HG03432 (cell line): Measurements from ENCODE around the gene FBP1.

ENCODE experiments used
- ATAC-seq: cut with Tn5 transposase; IDR thresholded peaks from one replicate; pipeline ENCODE4 v1.9.1; 2021; ENCODE audit warnings: mild to moderate bottlenecking, moderate library complexity; ENCODE audit not compliant: unreplicated experiment

Gene FBP1

DNA sequence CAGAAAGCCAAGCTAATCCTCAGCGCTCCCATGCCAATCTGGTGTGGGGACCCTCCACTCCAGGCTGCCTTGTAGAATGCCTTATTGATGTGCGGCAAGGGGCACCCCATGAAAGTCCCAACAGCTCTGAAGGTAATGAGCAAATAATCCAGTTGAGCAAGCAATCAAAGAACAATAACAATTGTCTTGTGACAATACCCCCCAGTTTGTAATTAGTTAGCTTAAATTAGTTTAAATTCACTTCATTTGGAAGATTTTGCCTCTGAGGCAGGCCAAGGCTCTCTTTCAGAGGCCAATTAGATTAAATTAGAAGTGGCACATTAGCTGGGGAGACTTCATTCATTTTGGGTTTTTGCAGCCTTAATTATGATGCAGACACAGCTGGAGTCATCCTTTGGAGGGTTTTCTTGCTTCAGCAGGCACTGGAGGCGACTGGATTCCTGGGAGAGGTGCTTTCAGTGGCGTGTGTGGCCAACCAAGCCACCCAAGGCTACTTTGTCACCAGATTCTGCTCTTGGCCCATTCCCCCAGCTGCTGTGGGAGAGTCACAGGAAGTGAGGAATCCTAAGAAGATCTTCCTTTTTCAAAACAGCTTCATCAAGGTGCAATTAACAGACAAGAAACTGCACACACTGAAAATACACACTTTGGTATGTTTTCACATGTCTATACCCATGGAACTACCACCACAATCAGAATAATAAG is 17.9 kb upstream of the FBP1 start:
- no peak for ATAC-seq

GRCh38 chr9:94656200-94656599 is 16.9 kb upstream of the FBP1 start:
- ATAC-seq, result peak; percentile 97

DNA sequence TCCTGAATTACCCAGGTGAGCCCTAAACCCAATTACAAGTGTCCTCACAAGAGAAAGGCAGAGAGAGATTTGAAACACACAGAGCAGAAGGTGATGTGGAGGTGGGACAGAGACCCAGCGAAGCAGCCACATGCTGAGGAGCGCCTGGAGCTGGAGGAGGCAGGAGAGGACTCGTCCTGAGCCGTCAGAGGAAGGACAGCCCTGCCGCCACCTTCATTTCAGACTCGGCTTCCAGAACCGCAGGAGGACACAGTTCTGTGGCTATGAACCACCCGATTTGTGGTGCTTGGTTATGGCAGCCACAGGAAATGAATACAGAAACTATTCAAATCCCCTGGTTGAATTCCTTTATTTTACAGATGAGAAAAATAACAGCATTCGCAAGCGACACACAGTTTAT is 16.4 kb upstream of the FBP1 start:
- ATAC-seq, result peak; percentile 31

DNA sequence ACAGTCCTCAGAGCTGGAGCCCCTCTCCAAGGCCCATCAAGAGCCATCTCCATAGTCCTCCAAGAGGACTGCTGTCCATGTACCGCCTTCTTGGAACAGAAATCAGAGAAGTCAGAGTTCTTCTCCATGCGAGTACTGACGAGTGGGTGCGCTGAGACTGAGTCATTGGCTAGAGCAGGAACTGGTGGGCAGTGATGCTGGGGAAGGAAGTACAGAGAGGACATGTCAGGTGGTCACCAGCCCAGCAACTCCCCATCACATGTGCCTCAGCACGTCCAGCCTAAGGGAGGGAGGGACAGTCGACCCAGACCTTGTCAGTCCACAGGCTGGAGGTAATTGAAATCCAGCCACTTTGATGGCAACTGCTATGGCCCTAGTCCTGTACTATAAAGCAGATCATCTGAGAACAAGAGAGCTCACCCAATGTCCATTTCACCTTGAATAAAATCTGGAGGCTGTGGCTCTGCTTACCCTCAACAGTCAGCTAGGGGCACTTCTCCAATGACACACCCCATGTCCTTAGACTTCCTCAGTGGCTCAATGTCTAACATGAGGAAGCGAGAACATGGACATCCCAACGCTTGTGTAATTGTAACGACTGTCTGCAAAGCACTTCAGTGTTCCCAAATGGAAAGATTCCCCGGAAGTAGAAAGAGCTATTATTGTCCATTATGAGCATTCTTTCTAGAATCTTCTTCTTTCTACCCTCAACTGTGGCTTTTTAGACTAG is 15.0 kb upstream of the FBP1 start:
- no peak for ATAC-seq

DNA sequence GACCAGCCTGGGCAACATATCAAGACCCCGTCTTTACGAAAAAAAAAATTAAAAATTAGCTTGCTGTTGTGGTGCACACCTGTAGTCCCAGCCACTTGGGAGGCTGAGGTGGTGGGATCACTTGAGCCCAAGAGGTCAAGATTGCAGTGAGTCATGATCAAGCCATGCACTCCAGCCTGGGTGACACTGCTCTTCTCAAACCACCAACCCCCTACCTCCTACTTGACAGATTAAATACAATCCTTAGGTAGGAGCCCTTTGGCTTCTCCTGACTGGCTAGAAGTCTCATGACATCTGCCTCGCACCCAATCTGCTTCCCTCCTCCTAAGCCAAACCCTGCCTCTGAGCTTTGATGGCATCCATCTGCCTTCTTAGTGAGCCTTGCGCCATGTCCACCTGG is 11.6 kb upstream of the FBP1 start:
- ATAC-seq, result no peak

DNA sequence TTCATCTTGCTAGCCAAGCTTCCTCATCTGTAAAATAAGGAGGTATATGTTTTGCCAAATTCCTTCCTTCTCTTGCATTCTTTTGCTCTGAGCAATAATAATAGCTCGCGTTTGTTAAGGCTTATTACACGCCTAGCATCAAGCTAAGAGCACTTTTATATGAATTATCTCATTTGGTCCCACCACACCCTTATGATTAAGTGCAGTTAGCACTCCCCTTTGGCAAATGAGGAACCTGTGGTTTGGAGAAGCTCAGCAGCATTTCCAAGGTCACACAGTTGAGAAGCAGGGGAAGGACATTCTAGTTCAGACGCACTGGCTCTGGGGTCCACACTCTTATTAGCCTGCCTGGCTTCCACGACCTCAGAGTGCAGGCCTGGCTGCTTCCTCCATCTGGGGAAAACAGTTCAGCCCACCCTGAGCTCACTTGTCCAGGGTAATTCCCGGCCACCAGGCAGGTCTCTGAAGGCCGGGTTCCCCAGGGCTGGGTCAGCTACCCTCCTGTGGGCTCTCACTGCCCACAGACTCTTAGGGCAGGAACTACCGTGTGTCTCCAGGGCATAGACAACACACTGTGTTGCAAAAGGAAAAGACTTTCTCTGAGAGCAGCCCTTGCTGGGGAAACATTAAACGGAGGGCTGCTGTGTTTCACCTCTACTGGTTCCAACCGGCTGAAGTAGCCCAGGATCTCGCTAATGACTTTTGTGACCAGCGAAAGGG is 9.9 kb upstream of the FBP1 start:
- ATAC-seq, result no peak

DNA sequence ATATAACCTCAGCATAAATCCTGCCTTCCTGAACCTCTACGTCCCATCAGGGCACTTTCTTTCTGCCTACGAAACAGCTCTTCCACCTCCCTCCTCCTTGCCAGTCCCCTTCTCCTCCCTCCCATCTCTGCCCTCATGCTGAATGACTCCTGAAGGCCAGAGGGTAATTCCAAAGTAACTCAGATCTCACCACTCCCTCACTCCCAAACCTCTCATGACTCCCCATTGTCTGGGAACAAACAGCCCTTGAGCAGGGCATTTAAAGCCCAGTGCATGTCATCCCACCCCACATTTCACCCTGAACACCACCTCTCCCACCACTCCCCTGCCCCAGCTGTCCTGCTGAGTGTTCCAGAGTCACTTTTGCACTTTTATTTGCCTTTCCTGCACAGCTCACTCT is 8.9 kb upstream of the FBP1 start:
- ATAC-seq, result no peak

DNA sequence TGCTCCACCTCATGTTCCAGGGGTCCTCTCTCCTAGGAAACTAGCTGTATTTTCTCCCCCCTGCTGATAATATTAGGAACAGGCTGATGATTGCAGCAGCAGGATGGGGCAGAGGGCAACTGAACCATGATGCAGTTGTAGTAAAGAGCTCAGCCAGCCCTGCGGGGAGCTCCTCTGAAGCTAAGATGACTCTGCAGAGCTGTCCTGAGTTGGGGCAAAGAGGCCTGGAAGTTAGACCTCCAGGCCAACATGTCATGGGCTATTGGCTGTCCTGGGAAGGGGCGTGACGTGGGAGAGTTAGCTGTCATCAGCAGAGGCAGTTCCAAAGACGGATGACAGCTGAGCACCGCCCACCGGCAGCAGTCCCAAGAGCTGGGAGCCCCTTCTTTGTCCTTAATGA is 6.6 kb upstream of the FBP1 start:
- no peak for ATAC-seq

GRCh38 chr9:94644543-94644942 is 5.2 kb upstream of the FBP1 start:
- no peak for ATAC-seq

- ATAC-seq, result no peak
Measured at GRCh38 chr9:94643741-94644140, 4.4 kb upstream of the FBP1 start.

- no peak for ATAC-seq
Measured at GRCh38 chr9:94643176-94643575, 3.9 kb upstream of the FBP1 start.

GRCh38 chr9:94642501-94642900 is 3.2 kb upstream of the FBP1 start:
- no peak for ATAC-seq

DNA sequence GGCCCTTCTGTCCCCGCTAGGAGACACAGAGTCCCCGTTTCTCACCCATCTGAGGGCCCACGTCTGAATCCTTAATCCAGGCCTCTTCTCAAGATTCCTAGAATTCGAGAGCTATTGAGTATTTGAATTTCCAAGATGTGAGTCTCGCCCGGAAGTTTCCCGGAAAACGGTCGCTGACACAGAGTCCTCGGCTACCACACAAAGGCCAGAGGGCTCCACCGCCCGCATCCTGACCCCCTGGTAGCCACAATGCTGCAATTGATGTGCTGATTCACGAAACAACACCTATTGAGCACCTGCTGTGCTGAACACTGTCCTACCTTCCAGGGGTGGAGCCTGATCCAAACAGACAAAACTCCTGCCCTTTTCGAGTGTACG is 670 bp upstream of the FBP1 start:
- no peak for ATAC-seq

DNA sequence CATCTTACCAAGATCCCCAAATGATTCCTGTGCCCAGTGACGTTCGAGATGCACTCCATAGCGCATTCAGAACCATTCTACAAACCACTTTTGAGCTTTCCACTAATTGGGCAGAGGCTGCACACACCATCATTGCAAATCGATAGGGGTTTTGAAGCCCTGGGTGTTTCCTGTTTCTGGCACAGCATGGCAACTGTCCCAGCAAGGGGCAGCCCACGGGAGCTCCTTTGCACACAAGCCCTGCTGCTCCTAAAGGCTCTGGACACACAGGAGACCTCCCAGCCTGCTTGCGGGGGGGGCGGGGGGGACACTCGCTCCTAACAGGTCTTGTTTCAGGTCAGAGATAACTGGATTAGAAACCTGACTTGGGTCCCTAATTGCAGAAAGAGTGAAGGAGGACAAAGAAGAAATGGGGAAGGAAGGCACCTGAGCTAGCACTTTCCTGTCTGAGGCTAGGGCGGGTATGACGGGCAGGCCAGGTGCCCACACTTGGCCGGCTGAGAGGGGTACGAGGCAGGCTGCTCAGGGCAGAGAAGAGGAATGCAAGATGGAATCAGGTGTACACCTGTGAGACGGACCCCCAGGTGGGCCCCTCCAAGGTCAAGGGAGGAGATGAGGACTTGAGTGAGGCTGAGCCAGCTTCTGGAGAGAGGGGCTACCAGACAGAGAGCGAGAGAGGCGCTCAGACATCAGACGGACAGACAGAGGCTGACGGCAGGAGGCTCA is 820 bp downstream of the FBP1 start:
- ATAC-seq, result no peak

GRCh38 chr9:94632737-94633136 is 6.6 kb downstream of the FBP1 start:
- no peak for ATAC-seq

DNA sequence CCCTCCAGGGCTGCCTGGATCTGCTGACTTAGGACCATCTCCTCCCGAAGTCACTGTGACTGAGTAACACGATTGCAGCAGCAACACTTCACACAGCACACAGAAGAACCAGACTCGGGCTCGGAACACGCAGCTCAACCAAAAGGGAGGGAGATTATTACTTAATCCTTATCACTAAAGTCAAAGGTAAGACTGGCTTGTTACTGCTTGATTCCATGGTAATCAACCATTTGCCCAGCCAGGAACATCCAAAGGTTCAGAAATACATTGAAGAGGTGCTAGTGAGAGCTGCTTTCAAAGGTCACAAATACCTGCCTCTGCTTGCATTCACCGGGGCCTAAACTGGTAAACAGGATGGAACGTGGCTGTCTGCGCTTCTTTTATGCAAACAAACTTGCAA is 7.7 kb downstream of the FBP1 start:
- no peak for ATAC-seq

GRCh38 chr9:94630833-94631232 is 8.5 kb downstream of the FBP1 start:
- no peak for ATAC-seq

DNA sequence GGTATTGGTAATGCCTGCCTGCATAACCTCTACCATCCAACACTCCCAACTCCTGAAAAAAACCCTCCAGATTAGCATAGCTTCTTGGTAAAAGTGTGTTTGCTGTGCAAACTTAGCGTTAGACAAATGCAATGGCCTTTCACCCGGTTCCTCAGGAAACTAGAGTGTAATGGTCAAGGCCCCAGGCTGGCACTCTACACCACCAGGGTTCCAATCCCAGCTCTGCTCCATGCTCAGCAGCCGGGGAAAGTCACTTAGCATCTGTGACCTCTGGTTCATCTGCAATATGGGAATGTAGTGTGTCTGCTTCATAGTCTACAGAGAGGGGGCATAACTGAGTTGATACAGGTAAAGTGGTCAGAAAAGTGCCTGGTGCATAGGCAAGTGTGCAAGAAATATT is 9.0 kb downstream of the FBP1 start:
- no peak for ATAC-seq

DNA sequence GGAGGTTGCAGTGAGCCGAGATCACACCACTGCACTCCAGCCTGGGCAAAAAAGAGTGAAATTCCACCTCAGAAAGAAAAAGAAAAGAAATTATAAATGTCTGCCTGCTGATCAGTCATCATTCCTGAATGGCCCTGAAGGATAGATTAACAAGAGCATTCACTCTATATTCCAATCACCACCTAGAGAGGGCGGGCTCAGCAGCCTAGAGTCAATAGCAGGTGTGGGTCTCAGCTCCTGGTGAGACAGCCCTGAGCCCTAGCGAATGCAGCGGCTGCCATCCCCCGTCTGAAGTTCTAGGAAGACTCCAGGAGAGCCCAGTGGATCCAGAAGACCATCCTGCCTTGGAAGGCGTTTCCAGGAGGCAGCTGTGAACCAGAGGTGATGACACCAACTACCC is 12.0 kb downstream of the FBP1 start:
- no peak for ATAC-seq

GRCh38 chr9:94625835-94626234 is 13.5 kb downstream of the FBP1 start:
- ATAC-seq, result no peak

- no peak for ATAC-seq
Measured at GRCh38 chr9:94624629-94625028, 14.7 kb downstream of the FBP1 start.
